GM18873 (cell line): ENCODE results near the gene ORMDL1.
"Not testable (repeated sequence)": the region's sequence is repeated elsewhere in the genome, so short reads cannot be mapped to it uniquely, and the experiment has no call there.

Source experiments
- ATAC-seq: cut with Tn5 transposase; IDR thresholded peaks from one replicate; pipeline ENCODE4 v1.9.1; 2021; ENCODE audit warnings: mild to moderate bottlenecking, moderate library complexity, moderate number of reproducible peaks; ENCODE audit not compliant: unreplicated experiment, low FRiP score

Gene ORMDL1

DNA sequence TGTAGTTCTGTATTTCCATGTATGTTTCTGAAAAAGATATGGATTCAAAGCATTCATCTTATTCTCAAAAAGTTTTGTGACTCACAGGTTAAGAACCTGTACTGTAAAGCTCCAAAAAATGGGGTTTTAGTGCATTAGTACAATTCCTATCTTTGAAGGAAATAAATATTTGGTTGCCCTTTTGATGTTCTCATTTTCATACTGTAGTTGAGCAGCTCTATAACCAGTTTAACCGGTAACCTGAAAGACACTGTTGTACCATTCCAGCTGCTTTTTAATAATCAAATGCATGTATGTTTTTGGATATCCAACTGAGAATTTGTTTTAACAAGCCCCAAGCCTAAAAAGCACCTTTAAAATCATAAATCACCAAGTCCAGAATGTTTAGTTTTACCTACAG is 11.9 kb downstream of the ORMDL1 start:
- no peak for ATAC-seq

DNA sequence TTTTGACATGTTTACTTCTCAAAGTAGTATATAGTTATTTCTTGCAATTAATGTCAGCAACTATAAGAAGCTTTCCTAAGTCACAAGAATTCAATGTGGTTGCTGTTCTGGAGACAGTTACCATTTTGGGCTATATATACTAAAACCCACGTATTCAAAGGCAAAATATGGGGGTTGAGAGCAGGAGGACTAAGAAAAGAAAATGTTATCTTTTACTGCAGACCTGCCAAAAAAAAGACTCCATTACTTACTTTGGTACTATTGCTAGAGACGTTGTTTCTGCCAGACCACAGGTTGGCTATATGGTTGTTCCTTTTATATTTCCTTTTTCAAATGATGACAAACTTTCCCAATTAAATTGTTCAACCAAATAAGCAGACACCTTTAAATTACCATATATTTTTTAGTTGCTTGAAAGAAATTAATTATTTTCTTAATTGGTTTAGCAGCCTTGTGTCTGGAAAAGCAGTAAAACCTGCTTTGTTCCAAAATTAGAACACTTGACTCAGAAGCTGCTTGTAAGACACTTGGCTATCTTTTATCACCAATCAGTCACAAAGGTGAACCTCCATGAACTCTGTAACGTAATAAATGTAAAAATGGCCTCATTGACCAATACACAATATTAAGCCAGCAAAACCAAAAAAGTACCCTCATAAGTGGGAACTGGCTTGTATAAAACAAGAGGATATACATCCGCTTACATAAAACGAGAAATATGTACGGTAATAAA is 13.4 kb downstream of the ORMDL1 start:
- no peak for ATAC-seq

DNA sequence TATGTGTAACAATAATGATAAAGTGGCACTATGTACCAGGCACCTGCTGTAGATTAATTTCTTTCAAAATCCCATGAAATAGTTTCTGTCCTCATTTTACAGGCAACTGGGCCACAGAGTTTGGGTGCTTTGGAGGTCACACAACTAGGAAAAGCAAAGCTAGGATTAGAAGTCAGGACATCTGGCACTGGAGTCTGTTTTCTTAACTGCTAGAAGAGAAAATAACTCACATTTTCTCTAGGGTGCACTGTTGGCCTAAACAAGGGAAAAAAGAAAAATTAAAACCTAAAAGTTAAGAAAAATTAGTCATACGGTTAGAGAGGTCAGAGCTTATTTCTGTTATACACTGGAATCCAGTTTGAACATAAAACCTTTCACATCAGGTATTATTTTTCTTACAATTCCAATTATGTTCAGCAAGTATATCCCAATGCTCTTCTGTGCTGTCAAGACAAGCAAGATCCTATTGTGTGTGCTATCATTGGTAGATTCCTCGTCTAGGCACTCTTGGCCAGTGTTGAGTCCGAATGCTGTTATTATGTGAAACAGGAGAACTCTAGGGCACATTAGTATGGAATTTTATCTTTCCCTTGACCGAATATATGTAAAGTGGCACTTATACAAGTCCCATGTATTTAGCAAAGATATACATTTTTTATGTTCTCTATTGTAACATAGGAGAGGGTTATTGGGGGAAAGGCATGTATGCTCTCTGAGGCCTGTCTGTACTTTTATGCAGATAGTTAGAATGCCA is 20.1 kb downstream of the ORMDL1 start:
- ATAC-seq, result no peak

DNA sequence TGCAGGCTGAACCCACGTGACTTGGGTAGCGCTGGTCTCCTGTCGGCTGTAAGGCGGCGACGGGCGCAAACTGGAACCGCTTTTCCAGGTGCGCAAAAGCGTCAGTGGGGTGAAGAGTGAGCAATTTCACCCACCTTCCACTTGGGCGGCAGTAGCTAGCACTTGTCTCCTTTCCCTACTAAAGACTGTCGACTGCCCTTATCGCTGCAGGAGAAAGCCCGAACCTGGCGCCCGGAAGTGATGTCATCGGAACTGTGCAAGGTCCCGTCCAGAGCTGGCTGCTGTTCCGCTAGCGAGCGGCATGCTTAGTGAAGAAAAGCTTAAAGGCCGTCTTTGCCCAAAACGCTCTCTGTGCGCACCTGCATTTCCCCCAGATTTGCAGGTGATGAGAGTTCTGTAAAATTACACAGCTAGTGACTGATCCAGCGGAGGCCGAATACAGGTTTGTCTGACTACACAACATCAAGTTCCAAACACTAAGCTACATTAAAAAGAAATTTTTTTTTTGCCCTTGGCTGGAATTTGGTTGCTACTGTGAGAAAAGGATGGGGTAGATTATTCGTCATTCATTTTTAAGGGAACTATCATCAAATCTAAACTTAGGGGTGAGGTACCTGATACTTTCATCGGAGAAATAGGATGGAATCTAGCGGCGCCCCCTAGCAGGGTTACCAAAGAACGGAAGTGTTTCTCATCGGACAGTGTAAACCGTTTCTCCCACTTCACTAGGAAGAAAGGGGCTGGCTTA is 21.4 kb downstream of the ORMDL1 start, which contains the start of gene OSGEPL1:
TSS of gene OSGEPL1 (minus strand) at position 242 of the 748 bp plus-strand sequence. CDS start 1,152 bp downstream, outside the sequence.
- ATAC-seq, result peak; percentile 96

DNA sequence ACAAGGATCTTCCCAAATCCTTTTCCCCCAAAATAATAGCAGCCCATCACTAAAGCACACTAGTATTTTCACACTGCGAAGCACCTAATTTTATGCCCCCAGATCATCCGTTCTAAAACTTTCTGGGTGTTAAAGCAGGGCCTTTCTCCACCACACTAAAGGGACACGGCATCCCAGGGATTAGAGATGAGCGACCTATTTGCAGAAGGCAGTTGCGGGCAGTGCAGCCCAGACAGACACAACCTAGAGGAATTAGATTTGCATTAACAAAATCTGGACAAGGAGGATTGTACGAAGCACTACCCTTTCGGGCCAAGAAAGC is 21.9 kb downstream of the ORMDL1 start:
- no peak for ATAC-seq

DNA sequence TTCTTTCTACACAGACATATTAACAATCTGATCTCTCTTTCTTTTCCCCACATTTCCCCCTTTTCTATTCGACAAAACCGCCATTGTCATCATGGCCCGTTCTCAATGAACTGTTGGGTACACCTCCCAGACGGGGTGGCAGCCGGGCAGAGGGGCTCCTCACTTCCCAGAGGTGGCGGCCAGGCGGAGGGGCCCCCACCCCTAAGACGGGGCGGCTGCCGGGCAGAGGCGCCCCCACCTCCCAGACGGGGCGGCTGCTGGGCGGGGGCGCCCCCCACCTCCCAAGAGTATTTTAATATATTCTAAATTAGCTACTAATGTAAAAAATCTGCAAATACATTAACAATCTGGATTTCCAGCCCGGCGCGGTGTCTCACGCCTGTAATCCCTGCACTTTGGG is 24.0 kb downstream of the ORMDL1 start:
- ATAC-seq, result not testable (repeated sequence)

DNA sequence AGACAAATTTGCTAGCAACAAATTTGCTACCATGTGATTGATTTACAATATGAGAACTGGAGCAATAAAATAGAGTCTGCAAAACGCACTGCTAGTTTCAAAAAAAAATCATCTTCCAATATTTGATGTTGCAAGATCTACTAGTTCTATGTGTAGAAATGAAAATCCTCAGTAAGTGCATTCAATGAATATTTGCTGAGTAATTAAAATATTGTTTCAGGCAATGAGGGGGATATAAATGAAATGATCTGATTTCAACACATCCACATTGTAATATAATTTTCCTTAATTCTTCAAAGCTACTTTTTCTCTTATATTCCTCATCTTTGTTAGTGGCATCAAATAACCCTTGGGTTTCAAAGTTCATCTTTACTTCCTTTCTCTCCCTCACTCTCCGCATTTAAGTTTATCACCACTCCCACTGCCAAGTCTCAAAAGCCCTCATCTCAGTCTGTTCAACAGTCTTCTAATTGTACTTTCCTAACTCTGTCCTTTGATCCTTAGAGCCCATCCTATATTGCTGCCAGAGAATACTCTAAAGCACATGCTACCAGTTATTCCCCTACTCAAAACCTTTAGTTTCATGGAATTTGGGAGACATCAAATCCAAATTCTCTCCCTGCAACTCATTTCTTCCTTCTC is 27.7 kb downstream of the ORMDL1 start:
- ATAC-seq, result no peak

DNA sequence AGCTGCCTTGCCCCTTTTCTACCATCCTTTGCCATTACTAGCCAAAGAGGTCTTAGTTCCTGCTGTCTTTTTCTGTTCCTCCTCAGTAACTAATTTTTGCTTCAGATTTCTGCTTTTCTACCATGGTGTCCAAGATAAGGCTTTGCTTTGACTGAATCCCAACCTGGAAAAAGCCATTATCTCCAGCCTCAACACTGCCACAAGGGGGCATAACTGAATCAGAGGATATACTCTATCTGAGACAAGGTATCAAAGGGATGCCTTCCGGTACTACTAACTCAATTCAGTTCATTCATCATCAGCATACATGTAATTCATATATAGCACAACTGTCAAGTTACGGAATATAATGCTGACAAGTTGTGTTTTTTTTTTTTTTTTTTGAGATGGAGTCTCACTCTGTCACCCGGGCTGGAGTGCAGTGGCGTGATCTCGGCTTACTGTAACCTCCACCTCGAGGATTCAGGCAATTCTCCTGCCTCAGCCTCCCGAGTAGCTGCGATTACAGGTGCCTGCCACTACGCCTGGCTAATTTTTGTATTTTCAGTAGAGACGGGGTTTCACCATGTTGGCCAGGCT is 33.0 kb downstream of the ORMDL1 start:
- peak; percentile 57 for ATAC-seq

DNA sequence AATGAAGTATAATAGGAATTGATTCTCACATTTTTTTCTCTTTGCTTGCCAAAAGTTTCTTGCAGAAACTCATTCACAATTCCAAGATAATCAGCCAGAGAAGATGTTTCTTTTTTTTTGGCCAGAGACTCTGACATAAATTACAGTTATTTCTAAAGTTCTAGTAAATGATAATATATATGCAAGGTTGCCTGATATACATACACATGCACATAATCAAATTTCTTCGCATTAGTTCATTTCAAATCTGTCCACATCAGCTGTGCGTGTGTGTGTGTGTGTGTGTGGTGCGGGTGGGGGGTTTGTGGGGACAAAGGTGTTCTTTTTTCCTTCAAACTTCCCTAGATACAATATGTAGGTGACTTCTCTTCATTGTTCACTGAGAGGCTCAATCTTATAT is 54.7 kb downstream of the ORMDL1 start:
- ATAC-seq, result no peak

DNA sequence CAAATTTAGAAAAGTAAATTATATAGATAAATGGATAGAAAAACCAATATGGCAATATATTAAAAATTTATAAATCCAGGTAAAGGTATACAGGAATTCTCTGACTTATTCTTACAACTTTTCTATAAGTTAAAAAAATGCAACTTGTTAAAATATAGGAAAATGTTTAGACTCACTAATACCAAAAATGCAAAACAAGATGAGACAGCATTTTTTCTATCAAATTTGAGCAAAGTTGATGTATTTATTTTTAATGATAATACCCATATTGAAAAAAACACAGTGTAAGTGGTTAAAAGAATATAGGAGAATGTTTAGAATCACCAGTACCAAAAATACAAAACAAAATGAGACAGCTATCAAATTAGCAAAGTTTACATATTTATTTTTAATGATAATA is 57.3 kb downstream of the ORMDL1 start:
- ATAC-seq, result no peak

DNA sequence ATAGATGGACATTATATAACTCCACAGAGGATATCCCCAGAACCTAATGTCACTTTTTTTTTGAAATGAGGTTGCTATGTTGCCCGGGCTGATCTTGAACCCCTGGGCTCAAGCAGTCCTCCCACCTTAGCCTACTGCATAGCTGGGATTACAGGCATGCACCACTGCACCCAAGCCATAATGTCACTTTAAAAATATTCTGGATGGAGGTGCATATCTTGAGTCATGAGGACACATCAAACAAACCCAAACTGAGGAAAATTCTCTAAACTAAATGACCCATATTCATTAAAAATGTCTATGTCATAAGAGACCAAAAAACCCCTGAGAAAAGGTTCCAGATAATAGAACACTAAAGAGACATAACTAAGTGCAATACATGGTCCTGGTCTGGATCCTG is 57.9 kb downstream of the ORMDL1 start:
- no peak for ATAC-seq

DNA sequence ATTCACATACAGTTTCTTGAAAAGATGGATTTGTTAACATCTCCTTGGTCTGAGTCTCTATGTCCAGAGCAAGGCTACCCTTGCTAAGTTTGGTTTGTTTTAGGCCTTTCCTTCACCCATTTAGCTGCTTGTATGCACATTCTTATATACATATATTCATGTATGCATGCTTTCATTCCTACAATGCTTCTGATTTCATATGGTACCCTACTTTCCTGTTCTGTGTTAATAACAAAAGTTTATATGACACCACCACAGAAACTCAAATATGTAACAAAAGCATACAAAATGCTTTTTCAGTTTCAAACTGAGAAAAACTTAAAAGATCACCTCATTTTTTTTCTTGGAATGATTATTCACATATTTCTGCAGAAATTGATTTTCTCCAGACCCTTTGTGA is 60.9 kb downstream of the ORMDL1 start:
- ATAC-seq, result no peak
